Loucy (cell line): Measurements from ENCODE around the gene RNF41.

Experiments used
- H2AFZ ChIP-seq: fragments of 200-600 bp; sonication (generic); 2 replicates; pipeline ENCODE4 v1.6.0; 2016; ENCODE audit warnings: antibody characterized with exemption, mild to moderate bottlenecking, low read length, moderate library complexity
- H3F3A ChIP-seq: fragments of 200-600 bp; 2 replicates; pipeline ENCODE4 v1.6.0; 2016; ENCODE audit warnings: antibody characterized with exemption, low read depth, mild to moderate bottlenecking
- H3K27me3 ChIP-seq: fragments of 200-600 bp; sonication (generic); 2 replicates; pipeline ENCODE4 v1.6.1; 2014; ENCODE audit warnings: low read length, mild to moderate bottlenecking; ENCODE audit not compliant: insufficient read depth, poor library complexity, severe bottlenecking
- H3K36me3 ChIP-seq: fragments of 200-600 bp; sonication (generic); 2 replicates; pipeline ENCODE4 v1.6.1; 2016; ENCODE audit warnings: low read length; ENCODE audit not compliant: insufficient read depth
- H3K4me1 ChIP-seq: fragments of 200-600 bp; sonication (generic); 2 replicates; pipeline ENCODE4 v1.5.1; 2014; ENCODE audit warnings: low read length, mild to moderate bottlenecking; ENCODE audit not compliant: insufficient read depth, poor library complexity, severe bottlenecking
- H3K4me2 ChIP-seq: fragments of 200-600 bp; sonication (generic); 2 replicates; pipeline ENCODE4 v1.6.0; 2014; ENCODE audit warnings: antibody characterized with exemption, low read length, low read depth, mild to moderate bottlenecking; ENCODE audit not compliant: poor library complexity, severe bottlenecking
- H3K4me3 ChIP-seq: fragments of 200-600 bp; sonication (generic); 2 replicates; pipeline ENCODE4 v1.5.1; 2014; ENCODE audit warnings: low read length, mild to moderate bottlenecking, mixed read lengths; ENCODE audit not compliant: poor library complexity, severe bottlenecking
- H3K79me2 ChIP-seq: fragments of 200-600 bp; sonication (generic); 2 replicates; pipeline ENCODE4 v1.6.1; 2014; ENCODE audit warnings: low read length; ENCODE audit not compliant: insufficient read depth
- H3K9ac ChIP-seq: fragments of 200-600 bp; sonication (generic); 2 replicates; pipeline ENCODE4 v1.6.0; 2014; ENCODE audit warnings: mild to moderate bottlenecking, low read depth, low read length, moderate library complexity; ENCODE audit not compliant: poor library complexity, severe bottlenecking
- H3K9me2 ChIP-seq: fragments of 200-600 bp; sonication (generic); replicated peaks from 2 replicates; pipeline ENCODE4 v1.6.1; 2016; ENCODE audit warnings: low read depth, low read length, mixed read lengths
- H3K9me3 ChIP-seq: fragments of 200-600 bp; sonication (generic); 2 replicates; pipeline ENCODE4 v1.6.1; 2014; ENCODE audit warnings: mild to moderate bottlenecking, antibody characterized with exemption, low read length, low read depth; ENCODE audit not compliant: insufficient read depth
- H4K20me1 ChIP-seq: fragments of 200-600 bp; sonication (generic); 2 replicates; pipeline ENCODE4 v1.6.0; 2014; ENCODE audit warnings: antibody characterized with exemption, low read length, mild to moderate bottlenecking; ENCODE audit not compliant: insufficient read depth, poor library complexity, severe bottlenecking
- EZH2phosphoT487 ChIP-seq: fragments of 200-600 bp; IDR thresholded peaks from 2 replicates; pipeline ENCODE4 v1.6.1; 2018; ENCODE audit warnings: antibody characterized with exemption, mild to moderate bottlenecking, moderate library complexity, borderline replicate concordance
- TF ChIP-seq, protein P1 (sequence below): fragments of 200-600 bp; sonication (generic); conservative IDR thresholded peaks from 2 replicates; pipeline ENCODE4 v1.5.1; 2014; ENCODE audit warnings: mild to moderate bottlenecking, antibody characterized with exemption, low read length

Gene RNF41

DNA sequence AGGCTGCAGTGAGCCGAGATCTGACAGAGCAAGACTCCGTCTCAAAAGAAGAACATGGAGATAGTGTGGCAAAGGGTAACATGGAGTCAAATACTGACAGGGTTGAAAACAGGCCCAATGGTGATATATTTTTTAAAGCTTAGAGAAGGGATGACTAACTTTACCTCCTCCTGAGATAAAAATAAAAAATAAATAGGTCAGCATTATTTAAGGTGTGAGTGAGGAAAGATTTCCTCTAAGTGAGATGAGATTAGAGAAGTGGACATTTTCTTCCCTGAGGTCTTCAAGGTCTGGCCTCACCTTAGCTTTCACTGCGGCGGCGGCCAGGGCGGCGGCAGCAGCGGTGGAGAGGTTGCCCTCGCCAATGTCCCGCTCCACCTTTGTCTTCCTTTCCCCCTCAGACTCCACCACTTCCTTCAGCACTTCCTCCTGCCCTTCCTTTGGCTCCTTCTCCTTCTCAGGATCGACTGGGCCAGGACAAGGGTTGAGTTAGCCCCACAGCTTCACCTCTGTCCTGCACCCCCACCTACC lies 52.4 kb downstream of the RNF41 start:
- Histone ChIP-seq H3K9me2 (no peaks in the 10 kb centered on the region), H3F3A (no peaks in the 10 kb centered on the region), H3K79me2 (no peaks in the 10 kb centered on the region), H3K9me3 (no peaks in the 10 kb centered on the region), H2AFZ (no peak overlapping the region), H3K9ac (no peak overlapping the region), H3K4me1 (no peaks in the 10 kb centered on the region), H3K4me2 (no peak overlapping the region), H3K4me3 (no peak overlapping the region), H4K20me1 (no peaks in the 10 kb centered on the region), H3K36me3 (peaks cover 83% of the 10 kb centered on the region; the same call in 1 of the 2 replicates), H3K27me3 (no peaks in the 10 kb centered on the region)
- TF ChIP-seq EZH2phosphoT487, result no peak
- TF ChIP-seq, protein P1, sequence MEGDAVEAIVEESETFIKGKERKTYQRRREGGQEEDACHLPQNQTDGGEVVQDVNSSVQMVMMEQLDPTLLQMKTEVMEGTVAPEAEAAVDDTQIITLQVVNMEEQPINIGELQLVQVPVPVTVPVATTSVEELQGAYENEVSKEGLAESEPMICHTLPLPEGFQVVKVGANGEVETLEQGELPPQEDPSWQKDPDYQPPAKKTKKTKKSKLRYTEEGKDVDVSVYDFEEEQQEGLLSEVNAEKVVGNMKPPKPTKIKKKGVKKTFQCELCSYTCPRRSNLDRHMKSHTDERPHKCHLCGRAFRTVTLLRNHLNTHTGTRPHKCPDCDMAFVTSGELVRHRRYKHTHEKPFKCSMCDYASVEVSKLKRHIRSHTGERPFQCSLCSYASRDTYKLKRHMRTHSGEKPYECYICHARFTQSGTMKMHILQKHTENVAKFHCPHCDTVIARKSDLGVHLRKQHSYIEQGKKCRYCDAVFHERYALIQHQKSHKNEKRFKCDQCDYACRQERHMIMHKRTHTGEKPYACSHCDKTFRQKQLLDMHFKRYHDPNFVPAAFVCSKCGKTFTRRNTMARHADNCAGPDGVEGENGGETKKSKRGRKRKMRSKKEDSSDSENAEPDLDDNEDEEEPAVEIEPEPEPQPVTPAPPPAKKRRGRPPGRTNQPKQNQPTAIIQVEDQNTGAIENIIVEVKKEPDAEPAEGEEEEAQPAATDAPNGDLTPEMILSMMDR, result no peak

DNA sequence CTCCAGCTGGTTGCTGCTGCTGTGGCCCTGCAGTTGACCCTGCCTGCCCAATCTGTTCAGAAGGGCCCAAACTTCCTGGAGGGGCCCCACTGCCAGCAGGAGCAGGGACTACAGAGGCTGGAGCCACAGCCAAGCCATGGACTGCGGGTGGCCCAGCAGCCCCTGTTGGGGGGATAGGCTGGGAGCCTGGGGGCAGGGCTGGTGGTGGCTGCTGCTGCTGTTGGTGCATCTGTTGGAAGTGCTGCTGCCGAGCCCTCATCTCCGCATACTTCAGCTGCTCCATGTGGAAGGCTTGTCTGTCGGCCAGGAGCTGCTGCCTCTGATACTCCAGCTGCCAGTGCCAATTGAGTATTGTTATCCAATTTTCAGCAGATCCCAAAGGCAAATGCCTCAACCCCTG lies 56.4 kb downstream of the RNF41 start:
- Histone ChIP-seq H4K20me1 (peaks cover 24% of the 10 kb centered on the region), H3K79me2 (peaks cover 18% of the 10 kb centered on the region; the same call in 1 of the 2 replicates), H3K27me3 (no peaks in the 10 kb centered on the region), H2AFZ (no peak overlapping the region), H3K4me3 (no peak overlapping the region), H3K4me1 (peaks cover 9% of the 10 kb centered on the region), H3F3A (no peaks in the 10 kb centered on the region), H3K9me2 (no peaks in the 10 kb centered on the region), H3K36me3 (peaks cover 86% of the 10 kb centered on the region; the same call in 1 of the 2 replicates), H3K9ac (no peak overlapping the region), H3K4me2 (no peak overlapping the region), H3K9me3 (no peaks in the 10 kb centered on the region)
- TF ChIP-seq EZH2phosphoT487, result no peak
- TF ChIP-seq, protein P1, result no peak

DNA sequence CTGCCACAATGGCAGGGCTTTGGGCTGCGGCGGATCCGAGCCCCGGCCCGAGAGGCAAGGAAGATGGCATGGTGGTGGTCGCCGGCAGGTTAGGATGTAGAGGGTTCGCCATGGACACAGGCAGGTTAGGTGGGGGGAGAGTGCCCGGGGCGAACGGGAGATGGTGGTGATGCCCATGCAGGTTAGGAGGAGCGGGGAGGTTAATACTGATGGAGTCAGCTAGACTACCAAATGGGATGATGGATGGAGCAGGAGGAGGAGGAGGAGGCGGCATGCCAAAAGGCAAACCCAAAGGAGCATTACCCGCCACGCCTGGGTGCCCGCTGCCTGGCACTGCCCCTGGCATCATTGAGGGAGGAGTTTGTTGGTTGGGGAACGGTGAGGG lies 57.4 kb downstream of the RNF41 start:
- H3K79me2 ChIP-seq, result peaks cover 28% of the 10 kb centered on the region
- no peak overlapping the region for H3K9ac ChIP-seq
- H4K20me1 ChIP-seq, result peaks cover 34% of the 10 kb centered on the region
- H3K4me1 ChIP-seq, result peaks cover 18% of the 10 kb centered on the region
- H2AFZ ChIP-seq, result no peak overlapping the region
- H3K9me3 ChIP-seq, result no peaks in the 10 kb centered on the region
- no peak overlapping the region for H3K4me3 ChIP-seq
- no peak overlapping the region for H3K4me2 ChIP-seq
- H3K27me3 ChIP-seq, result no peaks in the 10 kb centered on the region
- H3K9me2 ChIP-seq, result no peaks in the 10 kb centered on the region
- no peaks in the 10 kb centered on the region for H3F3A ChIP-seq
- no peak for TF ChIP-seq EZH2phosphoT487
- TF ChIP-seq, protein P1, result no peak
- H3K36me3 ChIP-seq, result peaks cover 85% of the 10 kb centered on the region; the same call in 1 of the 2 replicates
